GM18861 (cell line): ENCODE data around the gene FAM83G.

Source experiments
- ATAC-seq: cut with Tn5 transposase; IDR thresholded peaks from one replicate; pipeline ENCODE4 v1.9.1; 2021; ENCODE audit not compliant: unreplicated experiment

The FAM83G gene

DNA sequence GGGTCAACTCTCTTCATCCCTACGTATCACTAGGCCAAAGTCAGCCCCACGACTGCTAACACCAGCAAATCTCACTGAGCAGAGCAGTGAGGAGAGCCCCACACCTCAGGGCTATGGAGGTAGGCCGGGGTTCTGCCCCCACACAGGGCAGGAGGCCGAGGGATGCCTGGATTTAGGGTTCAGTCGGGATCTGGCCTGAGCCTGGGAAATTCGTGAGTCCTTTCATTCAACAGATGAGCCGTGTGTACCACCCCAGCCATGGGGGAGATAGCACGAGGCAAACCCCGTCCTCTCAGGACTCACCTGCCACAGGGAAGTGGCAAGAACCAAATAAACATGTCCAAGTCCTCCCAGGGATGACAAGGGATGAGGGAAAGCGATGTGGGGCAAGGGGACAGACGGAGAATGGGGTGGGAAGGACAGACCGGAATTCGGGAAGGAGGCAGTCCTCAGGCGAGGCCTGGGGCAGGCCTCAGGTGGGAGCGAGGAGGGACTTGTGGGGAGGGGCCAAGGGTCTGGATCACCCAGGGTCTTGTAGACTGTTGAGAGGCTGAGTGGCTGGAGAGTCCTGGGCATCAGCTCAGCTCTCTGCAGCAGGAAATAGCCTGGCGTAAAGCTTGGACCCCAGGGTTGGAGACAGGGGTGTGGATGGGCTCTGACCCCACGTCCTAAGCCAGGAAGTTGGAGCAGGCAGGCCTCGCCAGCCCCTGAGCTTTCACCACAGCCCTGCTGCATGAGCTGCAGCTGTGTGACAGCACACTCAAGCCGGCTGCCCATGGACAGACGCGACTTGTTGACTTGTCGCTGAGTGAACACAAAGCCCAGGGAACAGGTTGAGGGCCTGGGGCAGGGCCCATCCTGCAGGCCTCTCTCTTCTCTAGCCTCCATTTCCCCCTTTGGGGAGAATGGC is 7.9 kb upstream of the FAM83G start:
- no peak for ATAC-seq

DNA sequence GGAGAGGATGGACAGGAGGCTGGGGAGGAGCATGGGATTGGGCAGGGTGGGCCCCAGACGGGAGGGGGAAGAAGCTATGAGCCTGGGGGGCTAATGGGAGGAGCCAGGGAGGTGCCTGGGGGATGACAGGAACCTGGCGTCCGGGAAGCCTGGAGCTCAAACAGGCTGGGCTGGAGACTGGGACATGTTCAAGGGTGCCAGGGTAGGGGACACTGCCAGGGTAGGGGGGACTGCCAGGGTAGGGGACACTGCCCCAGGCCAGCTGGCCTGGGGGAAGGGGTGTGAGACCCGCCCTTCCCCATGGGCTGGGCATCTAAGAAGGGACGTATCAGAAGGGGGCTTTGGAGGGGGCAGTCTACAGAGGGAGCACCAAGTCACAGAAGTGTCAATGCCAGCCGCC is 7.0 kb upstream of the FAM83G start:
- ATAC-seq, result no peak

DNA sequence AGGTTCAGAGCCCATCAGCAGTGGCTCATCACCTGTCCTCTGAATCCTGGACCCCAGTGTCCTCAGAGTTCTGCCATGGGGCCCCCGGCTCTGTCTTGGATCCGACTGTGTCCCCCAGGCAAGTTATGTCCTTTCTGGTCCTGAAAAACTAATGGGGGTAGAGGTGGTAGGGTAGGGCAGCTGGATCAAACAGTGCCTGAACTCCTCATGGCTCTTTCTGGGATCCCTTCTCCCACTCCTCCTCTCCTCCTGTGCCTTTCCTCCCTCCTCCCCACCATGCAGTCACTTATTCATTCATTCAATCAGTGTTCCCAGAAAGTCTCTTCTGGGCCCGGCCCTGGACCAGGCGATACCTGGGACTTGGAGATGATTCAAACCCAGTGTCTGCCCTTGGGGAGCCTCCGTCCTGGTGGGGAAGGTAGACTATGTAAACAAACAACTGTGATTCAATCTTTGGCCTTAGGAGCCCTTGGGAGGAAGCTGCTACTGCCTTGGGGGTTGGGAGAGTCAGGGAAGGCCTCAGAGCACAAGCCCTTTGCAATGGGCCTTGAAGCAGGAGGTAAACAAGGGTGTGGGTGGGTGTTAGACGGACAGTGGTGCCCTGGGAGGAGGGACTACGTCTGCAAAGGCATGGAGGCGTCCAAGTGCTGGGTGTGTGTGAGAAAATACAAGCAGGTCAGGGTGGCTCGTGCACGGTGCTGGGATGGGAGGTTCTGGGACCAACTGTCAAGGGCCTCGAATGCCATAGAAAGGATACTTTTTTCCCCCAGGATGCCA is 6.4 kb upstream of the FAM83G start:
- no peak for ATAC-seq

DNA sequence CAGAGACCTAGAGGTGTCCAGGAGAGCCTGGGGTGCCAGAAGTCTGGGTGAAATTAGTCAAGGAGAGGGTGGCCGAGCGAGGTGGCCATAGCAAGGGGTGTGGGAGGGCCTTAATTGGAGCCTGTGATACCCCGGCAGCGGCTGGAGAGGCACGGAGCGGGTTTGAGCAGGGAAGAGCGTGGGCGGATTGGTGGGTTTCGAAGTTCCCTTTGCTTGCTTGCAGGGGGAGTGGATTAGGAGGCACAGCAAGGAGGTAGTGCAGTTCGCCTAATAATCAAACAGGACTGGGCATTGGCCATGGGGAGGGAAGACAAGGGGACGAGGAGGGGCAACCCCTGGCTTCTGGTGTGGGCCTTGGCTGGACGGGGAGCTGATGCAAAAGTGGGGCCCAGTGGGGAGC is 5.4 kb upstream of the FAM83G start:
- no peak for ATAC-seq

DNA sequence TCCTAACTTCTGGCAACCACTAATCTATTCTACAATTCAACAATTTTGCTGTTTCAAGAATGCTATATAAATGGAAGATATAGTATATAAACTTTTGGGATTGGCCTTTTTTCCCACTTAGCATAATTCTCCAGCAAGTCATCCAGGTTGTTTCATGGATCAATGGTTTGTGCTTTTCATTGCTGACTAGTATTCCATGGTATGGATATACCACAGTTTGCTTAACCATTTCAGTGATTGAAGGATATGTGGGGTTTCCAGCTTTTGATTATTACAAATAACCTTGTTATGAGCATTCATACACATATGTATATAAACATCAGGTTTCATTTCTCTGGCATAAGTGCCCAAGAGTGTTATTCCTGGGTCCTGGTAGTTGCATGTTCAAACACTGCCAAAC is 2.1 kb upstream of the FAM83G start:
- ATAC-seq, result no peak

DNA sequence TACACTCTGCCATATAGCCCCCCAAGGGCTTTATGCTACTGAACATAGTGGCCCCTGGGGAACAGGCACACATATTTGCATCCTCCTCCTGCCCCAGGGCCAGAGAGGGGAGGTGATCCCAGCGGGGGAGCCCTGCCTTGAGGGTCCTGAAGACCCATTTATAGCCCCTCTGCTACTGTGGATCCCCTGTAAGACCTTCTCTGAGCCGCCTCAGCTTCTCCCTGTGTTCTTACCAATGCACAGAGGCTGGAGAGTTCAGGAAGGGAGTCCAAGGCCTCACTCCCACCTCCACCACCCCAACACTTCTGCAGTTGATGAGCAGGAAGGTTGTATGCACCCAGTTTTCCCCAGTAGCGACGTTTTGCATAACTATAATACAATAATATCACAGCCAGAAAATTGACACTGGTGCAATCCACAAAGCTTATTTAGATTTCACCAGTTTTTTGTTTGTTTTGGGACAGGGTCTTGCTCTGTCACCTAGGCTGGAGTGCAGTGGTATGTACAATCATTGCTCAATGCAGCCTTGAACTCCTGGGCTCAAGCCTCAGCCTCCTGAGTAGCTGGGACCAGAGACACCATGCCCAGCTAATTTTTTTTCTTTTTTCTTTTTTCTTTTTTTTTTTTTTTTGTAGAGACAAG is 1.3 kb upstream of the FAM83G start:
- no peak for ATAC-seq

DNA sequence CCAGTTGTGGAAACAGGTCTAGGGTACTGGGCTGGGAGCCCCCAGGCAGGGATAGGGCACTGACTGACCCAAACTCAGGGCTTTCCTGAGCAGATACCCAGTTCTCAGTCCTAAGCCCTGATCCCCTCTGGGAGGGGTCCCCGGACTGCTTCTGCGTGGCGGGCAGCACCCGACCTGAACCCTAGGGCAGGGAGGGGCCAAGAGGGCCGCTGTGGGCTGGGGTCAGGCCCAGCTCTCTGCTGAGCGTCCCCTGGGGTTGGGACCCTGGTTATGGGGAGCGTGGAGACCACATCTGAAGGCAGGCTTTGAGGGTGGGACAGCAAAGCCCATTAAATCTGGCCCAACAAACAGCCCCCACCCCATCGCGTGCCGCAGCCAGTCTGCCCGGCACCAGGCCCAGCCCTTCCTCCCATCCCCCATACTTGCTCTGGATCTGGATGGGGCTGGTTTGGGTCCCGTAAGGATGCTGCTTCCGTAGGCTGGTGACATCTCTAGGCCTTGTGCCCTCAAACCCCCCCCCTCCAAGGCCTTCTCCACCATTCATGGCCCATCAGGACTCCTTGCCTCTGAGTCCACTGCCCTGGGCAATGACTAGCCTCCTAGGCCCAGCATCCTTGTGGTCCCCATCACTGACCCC is 691 bp upstream of the FAM83G start:
- ATAC-seq, result no peak

DNA sequence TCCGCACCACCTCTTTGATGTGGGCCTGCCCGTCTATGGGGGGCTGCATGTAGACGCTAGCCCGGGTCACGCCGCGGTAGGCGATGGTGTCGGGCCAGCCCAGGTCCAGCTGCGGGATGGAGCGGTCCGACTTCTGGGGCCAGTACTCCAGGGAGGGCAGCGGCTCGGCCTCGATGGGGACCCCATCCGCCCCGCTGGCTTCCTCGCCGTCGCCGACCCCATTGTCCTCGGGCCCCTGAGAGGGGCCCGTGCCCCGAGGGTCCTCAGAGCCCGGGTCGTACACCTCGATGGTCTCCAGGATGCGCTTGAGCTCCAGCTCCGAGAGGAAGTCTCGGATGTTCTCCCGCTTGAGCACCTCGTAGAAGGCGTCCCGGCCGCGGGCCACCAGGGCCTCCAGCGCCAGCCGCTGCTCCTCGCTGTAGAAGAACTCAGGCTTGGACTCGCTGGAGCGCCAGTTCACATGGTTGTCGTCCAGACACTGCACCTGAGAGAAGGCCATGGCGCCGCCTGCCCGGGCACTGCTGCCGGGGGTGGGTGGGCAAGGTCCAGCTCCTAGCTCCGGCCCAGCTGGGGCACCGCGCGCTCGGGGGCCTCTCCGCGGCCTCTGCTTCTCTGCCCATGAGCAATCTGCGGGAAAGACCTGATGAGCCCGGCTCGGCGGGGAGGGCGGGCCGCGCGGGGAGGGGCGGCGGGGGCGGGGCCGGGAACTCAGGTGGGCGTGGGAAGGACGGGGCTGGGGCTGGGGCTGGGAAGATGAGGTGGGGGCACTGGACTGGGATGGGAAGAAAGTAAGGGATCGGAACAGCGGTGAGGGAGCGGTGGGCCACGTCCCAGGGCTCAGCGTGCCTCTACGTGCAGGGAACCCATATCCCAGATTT is 782 bp downstream of the FAM83G start:
- ATAC-seq, result no peak

DNA sequence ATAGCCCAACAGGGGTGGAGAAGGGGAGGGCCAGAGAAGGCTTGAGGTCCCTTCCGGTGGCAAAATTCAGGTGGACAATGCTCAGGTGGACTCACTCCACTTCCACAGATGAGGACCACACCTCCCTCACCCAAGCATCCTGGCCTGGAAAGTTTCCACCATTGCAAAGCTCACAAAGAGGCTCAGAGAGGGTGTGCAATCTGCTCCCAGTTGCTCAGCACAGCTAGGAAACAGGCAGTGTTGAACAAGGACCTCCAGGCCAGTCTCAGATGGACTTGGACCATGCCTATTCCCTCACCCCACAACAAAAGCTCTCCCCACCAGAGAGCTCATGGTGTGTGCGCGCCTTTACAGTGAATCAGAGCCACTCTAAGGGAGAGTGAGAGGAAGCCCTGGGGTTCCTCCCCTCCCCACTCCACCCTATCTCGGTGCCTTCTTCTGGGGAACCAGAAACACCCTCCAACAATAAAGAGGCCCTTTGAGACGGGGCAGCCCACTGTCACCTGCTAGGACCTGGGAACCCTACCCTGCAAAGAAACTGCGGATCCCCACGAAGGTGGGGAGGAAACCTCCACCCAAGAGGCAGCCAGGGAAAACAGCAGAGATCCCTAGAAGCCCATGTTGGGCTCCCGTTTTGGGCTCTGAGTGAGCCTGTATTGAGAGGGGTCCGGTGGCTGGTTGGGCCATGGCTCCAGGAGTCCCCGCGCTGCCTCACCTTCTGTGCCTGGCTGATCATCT is 1.6 kb downstream of the FAM83G start:
- ATAC-seq, result no peak

DNA sequence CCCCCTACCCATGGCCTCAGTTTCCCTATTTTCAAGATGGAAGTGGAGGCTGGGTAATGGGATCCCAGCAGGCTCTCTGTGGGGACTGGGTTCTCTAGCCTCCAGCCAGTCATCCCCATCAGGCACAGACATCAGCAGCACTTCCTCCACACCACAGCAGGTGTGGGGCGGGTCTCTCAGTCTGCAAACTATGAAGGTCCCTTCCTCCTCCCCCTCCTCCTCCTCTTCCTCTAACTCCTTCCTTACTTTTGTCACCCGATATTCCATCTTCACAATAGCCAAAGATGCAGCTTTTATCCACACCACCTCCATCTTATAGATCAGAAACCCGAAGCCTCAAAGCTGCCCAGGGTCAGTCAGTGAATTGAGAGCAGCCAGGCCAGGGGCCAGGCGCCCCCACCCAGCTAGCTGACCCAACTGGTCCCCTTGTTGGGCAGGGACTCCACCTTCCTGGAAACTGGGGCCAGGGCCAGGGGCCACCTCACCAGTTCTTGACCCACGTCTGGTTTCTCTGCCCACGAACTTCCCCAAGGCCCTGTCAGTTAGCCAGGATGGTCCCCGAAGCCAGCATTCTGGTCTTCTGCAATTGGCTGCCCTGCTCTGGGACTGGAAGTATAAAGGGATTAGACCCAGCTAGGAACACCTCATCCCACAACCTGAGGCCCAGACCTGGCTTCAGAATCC is 2.5 kb downstream of the FAM83G start:
- ATAC-seq, result no peak

DNA sequence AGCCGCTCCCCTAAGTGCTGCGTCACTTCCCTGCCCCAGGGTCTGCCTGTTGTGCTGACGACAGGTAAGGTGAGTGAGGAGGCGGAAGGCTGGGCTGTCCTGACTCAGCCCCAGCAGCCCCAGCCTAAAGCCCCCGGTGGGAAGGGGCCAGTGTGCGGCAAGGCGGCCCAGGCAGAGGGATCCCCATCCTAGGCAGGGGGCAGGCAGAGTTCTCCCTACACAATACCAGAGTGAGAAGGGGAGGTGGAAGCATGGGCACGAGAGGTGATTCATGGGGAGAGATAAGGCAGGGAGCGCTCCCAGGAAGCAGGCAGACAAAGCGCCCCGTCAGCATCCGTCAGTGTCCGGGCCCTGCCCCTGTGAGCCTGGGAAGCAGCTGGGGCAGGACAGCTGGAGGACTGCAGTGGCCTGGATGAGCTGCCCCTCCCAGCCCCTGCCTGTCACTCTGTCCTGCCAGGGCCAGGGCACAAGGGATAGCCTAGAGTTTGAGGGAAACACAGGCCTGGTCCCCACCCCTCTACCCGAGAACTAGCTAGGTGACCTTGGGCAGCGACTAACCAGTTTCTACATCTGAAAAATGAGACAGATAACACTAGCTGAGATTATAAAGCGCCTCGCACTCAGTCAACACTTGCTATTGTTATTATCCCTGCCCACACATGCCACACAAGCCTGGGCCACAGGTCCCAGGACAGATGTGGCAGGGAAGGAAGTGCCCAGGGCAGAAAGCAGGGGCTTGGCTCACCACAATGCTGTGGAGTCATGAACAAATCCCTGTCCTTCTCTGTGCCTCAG is 3.8 kb downstream of the FAM83G start:
- no peak for ATAC-seq

DNA sequence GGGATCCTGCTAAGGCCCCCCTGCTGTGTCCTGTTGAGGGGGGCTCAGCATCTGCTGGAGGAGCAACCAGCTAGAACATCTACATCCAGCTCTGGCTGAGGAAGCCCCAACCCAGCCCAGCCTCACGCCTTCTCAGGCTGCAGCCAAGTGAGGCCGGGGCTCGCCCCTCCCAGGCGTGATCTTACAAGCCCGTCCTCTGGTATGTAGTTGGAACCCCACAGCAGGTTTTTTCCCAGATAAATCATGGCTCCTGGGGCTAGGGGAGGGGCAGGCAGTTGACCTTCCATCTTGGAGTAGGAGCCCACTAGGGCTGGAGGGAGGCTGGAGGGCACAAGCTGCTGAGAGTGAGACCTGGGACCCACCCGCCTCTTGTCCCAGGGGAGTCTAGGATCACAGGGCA is 4.7 kb downstream of the FAM83G start:
- no peak for ATAC-seq

DNA sequence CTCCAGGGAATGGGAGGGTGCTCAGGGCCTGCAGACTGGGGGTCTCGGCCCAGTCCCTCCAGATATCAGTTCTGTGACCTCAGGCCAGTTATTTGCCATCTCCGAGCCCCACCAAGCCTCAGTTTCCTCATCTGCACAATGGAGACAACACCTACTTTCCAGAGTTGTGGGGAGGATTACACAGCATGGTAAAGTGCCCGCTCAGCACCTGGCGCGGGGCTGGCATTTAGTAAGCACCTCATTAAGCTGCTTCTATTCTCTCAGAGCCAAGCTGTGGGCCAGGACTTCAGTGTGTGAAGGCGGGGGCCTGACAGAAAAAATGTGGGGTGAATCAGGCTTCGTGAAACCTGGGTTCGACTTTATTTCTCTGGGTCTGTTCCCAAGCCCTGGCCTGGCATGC is 5.2 kb downstream of the FAM83G start:
- no peak for ATAC-seq

DNA sequence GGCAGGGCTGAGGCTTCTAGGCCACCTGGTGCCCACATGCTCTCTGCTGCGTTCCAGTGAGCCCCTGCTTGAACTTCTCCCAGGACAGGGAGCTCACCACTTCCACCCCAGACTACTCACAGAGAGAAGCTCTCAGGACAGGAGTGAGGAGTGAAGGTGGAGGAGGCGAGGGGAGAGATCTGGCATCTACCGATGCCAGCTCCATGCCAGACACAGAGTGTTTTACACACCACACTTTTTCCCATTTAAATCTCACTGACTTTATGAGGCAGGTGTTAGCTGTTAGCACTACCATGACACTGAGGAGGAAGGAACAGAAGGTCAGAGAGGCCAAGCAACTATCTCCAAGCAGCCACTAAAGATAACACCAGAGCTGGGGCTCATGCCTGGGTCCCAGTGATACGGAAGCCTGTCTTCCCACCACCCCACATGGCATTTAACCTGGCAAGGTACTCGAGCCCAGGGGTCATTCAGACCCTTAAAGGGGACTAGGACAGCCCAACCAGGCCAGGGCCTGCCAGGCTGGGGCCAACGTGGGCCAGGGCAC is 6.8 kb downstream of the FAM83G start:
- no peak for ATAC-seq

DNA sequence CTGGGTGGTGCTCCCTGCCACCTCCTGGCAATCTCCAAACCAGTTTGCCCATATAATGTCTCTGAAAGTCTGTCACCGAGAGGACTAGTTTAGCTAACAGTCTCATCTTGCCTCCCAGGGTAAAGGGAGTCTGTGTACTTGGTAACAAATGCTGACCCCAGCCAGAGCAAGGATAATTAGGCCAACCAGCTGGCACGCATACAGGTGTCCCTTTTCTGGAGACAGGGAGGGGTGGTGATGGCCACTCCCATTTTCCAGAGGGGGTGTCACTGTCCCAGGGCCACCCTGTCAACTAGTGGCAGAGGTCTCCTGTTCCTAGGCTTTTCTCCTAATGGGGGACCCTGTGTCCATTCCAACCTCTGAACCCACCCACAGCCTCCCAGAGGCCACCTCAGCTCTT is 8.1 kb downstream of the FAM83G start:
- no peak for ATAC-seq

DNA sequence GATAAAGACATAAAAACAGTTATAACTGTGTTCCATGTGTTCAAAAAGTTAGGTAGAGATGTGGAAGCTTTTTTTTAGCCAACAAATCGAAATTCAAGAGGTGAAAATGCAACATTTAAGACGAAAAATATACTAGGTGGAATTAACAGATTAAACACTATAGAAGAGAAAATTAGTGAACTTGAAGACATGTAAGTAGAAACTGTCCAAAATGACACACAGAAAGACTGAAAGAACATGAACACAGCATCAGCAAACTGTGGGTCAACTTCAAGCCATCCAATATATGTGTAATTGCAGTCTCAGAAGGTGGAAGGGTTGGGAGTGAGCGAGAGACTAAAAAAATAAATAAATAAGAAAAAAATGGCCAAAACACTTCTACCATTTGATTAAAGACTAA is 9.3 kb downstream of the FAM83G start:
- ATAC-seq, result no peak

DNA sequence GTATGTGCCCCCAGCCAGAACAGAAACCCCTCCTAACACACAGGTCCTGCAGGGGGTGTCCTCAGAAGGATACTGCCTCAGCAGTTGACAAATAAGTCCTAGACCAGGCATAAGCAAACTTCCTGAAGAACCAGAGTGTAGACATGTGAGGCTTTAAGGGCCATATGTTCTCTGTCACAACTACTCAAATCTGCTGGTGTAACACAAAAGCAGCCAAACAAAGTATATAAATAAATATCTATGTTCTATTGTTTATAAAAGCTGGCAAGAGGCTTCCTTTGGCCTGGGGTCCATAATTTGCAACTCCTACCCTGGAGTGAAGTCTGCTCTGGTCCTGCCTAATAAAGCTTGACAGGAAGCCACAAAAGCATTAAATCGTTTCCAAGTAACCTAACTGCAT is 9.9 kb downstream of the FAM83G start:
- no peak for ATAC-seq

DNA sequence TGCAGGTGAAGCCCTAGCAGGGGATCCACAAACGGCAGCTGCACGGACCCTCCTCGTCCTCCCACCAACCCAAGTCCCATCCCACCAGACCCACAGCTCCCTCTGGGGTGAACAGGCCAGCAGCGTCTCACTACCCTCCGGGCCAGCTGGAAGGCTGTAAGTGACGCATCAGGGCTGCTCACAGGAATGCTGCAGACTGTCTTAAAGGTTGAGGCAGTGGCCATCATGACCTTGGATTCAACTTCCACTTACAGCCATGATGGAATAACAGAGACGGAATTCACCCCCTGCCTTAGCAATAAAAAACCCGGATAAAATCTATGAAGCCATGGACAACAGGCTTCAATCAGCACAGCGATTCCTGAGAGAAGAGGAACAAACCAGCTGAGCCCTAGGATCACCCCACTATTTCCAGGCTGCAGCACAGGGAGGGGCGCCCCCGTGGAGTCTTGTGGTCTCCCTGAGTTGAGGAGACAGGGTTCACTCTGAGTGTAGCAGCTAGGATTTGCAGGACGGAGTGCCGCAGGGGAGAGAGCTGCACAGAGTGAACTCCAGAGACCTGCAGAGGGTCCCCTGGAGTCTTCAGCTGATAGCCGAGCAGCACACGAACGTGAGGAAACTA is 10.5 kb downstream of the FAM83G start:
- ATAC-seq, result no peak
